ENCODE data around the gene PZP. TPM values are rescaled to one million over a fixed set of nuclear protein-coding genes. Genes with fewer than 3 reads are reported as not detected.

PZP gene
- total RNA-seq, 1 experiment from 2014 or later = not detected

GRCh38 chr12:9113987-9114309 lies 94.2 kb downstream of the PZP start:
- DNase-seq = no peak
- H3K36me3 Mint-ChIP-seq (ENCODE audit: insufficient read depth in 1 of 3, low read depth in 3 of 3) = no peaks in the 10 kb centered on the region
- Histone ChIP-seq H2BK20ac (ENCODE audit: low read depth, low read length, poor library complexity, severe bottlenecking) (no peak overlapping the region), H3K79me1 (ENCODE audit: insufficient read depth, low read depth, low read length, poor library complexity, severe bottlenecking) (no peaks in the 10 kb centered on the region), H2AFZ (ENCODE audit: low read length) (no peak overlapping the region), H3K4me1 (ENCODE audit: insufficient read depth, low read length) (peaks cover 4% of the 10 kb centered on the region; the same call in 1 of the 2 replicates), H3K27me3 (ENCODE audit: insufficient read depth, low read length) (no peaks in the 10 kb centered on the region), H3K14ac (ENCODE audit: insufficient read depth, low read length) (no peak overlapping the region), H4K5ac (ENCODE audit: insufficient read length, low read depth, low read length) (no peak overlapping the region), H3K4me2 (ENCODE audit: insufficient read depth, insufficient read length, low read length) (no peak overlapping the region), H4K91ac (ENCODE audit: insufficient read length, low read depth, low read length) (no peak overlapping the region), H3K79me2 (ENCODE audit: insufficient read depth, low read length) (no peaks in the 10 kb centered on the region), H4K20me1 (ENCODE audit: control insufficient read depth, insufficient read depth, insufficient read length) (no peaks in the 10 kb centered on the region), H3K18ac (ENCODE audit: insufficient read length, low read depth, low read length) (no peak overlapping the region), H3K23ac (ENCODE audit: insufficient read length, low read depth, low read length) (no peak overlapping the region), H2BK120ac (ENCODE audit: low read depth, low read length, poor library complexity, severe bottlenecking) (no peak overlapping the region), H3K56ac (ENCODE audit: insufficient read length, low read depth, low read length) (no peak overlapping the region), H3K23me2 (ENCODE audit: insufficient read length, low read depth, low read length, poor library complexity, severe bottlenecking) (no peaks in the 10 kb centered on the region), H2AK5ac (ENCODE audit: insufficient read length, low read length) (no peak overlapping the region), H3K9me3 (ENCODE audit: control insufficient read depth, low read depth, low read length) (no peaks in the 10 kb centered on the region), H3K4ac (ENCODE audit: low read depth, low read length) (no peak overlapping the region), H3K9ac (ENCODE audit: extremely low read depth, insufficient read length, low read length) (no peak overlapping the region), H3T11ph (ENCODE audit: low read length) (no peak overlapping the region), H3K27ac (ENCODE audit: insufficient read length, low read depth, low read length) (no peak overlapping the region), H2BK15ac (ENCODE audit: low read depth, low read length) (no peak overlapping the region), H4K8ac (replicated peaks; ENCODE audit: insufficient read length, low read depth, low read length) (no peak overlapping the region), H2BK5ac (ENCODE audit: insufficient read length, low read length) (no peak overlapping the region), H2BK12ac (ENCODE audit: insufficient read length, low read depth, low read length) (no peak overlapping the region)
- no peaks in the 10 kb centered on the region for H3K27me3 Mint-ChIP-seq (ENCODE audit: low read depth)
- no peak overlapping the region for H3K4me3 Mint-ChIP-seq
- H3K27ac Mint-ChIP-seq = no peak overlapping the region
- no peak for TF ChIP-seq CTCF (conservative IDR thresholded peaks at IDR 0.05)
- no peaks in the 10 kb centered on the region for H3K9me3 Mint-ChIP-seq
- WGBS (ENCODE audit: extremely low coverage, insufficient read length, low lambda C conversion rate) = no CpG with 5 or more reads among the region's 1 CpG
- H3K4me1 Mint-ChIP-seq = peaks cover 16 to 18% of the 10 kb centered on the region in 2 experiments

Measured in H9 (cell line).